Dedifferentiated amniotic fluid mesenchymal stem cell (primary cell): ENCODE measurements around the gene WFDC1.

Source experiments
- DNase-seq: peaks from one replicate; pipeline ENCODE4 v3.0.0-alpha.2; 2016; ENCODE audit errors: extremely low spot score

The WFDC1 gene

DNA sequence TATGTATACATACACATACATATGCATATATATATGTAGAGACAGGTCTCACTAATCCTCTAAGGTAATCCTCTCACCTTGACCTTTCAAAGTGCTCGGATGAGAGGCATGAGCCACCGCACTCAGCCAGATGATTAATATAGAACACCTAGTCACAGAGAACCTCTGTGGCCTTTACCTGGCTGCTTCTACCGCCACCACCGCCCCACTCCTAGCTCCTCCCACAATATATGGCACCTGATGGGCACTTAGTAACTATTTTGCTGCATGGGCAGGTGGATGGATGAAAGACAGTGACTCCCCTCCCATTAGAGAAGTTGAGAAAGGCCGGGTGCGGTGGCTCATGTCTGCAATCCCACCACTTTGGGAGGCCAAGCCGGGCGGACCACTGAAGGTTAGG lies 57.0 kb downstream of the WFDC1 start:
- DNase-seq: no peak

DNA sequence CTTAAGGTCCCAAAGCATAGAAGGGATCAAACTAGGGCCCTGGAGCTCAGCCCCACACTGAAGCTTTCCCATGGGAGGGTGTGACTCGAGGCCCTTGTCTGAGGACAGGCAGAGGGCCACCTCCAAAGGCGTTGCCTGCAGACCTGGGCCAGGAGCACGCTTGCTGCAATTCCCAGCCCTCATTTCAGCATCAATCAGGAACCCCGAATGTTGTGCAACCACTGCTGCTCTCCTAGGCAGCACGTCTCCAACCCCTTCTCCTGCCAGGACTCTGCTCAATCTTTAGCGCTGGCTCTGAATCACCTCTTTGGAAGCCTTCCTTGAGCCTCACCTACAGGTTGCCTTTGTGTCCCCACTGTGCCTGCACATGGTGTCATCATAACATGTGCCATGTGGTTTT lies 59.6 kb downstream of the WFDC1 start:
- no peak for DNase-seq

DNA sequence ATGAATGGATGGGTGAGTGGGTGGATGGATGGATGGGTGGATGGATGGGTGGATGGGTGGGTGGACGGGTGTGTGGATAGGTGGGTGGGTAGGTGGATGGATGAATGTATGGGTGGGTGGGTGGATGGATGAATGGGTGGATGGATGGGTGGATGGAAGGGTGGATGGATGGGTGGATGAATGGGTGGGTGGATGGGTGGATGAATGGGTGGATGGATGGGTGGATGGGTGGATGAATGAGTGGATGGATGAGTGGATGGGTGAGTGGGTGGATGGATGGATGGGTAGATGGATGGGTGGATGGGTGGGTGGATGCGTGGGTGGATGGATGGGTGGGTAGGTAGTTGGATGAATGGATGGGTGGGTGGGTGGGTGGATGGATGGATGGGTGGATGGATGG lies 60.5 kb downstream of the WFDC1 start:
- no peak for DNase-seq

DNA sequence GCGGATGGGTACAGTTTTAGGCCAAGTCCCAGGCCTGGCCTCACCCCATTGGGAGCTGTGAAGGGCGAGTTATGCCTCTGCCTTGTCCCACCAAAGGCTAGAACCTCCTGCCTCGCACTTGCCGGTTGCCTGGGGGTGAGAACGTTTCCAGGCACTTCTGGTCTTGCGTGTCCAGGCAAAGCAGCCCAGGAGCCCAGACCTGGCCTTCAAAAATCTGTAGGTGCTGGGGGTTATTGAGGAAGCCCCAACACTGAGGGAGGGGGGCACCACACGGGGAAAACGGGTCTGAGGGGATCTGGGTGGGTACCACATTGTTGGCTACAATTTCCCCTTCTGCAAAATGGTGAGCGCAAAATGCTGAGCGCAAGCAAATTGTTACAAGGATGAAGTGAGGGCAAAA lies 61.5 kb downstream of the WFDC1 start:
- DNase-seq: no peak

DNA sequence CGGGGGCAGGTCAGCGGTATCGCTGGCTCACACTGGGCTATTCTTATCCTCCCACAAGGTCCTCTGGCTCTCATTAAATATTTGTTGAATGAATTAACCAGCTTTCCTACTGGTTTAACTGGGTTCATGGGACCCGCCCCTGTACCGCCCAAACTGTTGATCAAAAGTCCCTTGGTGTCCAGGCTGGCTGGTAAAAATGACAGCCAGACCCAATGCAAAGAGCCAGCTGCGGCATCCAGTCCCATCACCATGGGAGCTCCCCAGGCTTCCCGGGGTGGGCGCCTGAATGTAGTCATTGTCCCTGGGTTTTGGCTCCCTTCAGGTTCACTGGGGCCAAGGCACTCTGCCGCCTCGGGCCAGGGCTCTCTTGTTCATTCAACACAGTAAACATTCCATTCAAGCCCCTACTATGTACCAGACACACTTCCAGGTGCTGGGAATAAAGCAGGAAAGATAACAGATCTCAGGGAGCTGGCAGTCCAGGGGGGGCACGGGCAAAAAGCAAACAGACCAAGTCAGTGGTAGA lies 62.0 kb downstream of the WFDC1 start:
- DNase-seq: no peak

DNA sequence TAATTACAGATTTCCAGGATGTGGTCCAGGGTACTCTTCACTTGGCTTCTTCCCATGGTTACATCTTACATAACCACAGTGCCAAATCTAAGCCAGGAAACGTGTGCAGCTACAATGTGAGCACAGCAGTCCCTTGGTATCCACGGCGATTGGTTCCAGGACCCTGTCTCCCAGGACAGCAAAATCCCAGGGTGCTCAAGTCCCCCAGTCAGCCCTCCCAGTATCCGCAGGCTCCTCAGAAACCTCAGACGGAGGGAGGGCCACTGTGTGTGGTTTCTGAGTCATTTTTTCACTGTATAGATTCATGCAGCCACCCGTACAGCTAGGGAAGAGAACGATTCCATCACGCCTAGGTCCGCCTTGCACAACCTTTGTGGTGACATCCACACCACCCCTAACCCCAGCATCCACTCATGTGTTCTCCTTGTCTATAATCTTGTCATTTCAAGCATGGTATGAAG lies 62.5 kb downstream of the WFDC1 start:
- no peak for DNase-seq

DNA sequence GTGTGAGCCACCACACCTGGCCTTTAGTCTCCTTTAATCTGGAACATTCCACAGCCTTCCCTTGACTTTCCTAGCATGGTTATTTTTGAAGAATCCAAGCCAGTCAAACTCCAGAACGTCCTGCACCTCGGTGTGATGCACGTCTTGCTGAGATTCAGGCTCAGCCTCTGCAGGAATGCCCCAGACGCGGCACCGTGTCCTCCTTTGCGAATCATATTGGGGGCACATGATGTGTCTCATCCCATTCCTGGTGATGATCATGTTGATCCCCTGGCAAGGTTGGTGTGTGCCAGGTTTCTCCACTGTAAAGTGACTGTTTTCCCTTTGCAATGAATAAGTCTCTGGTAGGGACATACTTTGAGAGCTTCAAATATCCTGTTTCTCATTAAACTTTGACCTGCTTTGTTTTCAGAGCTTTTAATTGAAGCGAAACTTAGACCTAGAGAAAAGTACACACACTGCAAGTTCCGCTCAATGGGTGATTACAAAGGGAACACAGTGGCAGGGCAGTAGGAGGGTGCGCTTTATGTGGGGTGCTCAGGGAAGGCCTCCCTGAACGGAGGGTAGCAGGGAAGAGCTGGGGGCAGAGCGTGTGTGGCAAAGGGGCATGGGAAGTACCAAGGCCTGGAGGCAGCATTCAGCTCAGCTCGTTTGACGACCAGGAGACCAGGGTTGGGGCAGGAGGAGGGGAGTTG lies 64.1 kb downstream of the WFDC1 start:
- DNase-seq: no peak

DNA sequence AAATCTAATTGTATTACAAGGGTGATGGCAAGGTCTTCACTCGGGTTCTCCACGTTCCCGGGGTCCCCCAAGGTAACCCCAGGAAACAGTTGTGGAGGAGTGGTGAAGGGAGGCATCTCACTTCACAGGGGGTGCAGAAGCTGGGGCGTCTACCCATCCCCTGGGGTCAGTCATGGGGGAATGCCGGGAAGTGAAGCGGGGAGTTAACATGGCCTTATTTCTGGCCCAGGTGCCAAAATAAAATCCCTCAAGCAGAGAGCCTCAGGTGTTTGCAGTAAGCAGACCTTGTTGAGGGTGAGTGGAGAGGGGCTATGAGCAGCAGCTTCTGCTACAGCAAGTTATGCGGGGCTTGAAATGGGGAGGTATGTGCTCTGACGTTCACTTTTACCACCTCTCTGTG lies 64.6 kb downstream of the WFDC1 start:
- no peak for DNase-seq

DNA sequence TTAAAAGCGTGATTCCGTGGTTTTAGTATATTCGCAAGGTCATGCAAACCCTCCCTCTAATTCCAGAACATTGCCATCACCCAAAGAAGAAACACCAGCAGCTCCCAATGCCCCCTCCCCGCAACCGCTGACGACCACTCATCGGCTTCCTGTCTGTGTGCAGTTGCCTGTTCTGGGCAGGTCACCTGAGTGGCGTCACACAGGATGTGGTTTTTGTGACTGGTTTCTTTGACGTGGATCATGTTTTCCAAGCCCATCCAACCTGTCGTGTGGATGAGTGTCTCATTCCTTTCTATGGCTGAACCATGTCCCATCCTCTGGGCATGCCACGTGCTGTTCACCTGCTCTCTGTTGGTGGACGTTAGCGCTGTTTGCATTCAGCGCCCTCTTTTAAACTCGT lies 65.5 kb downstream of the WFDC1 start:
- DNase-seq: no peak

DNA sequence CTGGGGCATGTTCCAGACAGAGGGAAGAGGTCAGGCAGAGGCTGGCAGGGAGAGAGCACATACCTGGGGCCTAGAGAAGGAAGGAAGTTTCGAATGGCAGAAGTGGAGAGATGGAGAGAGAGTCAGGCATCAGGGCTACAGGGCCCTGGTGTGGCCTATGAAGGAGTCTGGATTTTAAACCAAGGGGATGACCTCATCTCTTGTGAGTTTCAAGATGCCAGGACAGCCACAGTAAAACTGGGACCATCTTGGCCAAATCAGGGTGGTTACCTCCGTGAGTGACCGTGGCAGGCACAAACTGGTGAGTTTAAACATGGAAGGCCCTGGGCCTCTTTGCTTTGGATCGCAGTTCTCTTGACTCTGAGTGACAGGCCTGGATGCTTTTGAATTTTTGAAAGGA lies 66.1 kb downstream of the WFDC1 start:
- no peak for DNase-seq

DNA sequence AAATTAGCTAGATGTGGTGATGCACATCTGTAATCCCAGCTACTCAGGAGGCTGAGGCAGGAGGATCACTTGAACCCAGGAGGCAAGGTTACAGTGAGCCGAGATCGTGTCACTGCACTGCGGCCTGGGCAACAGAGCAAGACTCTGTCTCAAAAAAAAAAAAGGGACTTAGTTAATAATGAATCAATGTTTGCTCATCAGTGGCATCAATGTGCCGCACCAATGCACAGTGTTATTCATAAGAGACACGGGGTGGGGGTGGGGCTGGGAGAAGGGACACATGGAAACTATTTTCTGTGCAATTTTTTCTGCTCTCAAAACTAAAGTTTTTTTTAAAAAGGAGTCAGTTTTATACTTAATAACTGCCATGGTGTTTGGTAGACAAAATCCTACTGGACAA lies 66.9 kb downstream of the WFDC1 start:
- no peak for DNase-seq

DNA sequence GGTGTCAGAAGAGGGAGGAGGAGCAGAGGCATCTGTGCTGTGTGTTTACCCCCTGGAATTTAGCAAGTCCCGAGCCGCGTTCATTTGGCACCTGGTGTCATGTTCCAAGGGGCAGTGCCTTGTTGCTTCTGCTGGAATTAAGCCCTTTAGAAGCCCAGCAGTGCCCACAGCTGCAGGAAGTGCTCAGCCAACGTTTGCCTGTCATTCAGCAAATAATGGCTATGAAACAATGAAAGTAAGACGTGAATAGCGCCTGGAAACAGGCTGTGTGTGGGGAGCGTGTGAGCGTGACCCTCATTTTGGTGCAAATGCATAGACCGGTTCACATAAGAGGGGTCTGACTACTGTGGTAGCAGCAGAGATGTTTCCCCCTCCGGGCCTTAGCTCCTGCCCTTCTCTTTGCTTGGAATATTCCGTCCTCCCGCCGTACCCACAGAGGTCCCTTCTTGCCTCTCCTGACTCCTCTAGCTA lies 67.8 kb downstream of the WFDC1 start:
- no peak for DNase-seq

DNA sequence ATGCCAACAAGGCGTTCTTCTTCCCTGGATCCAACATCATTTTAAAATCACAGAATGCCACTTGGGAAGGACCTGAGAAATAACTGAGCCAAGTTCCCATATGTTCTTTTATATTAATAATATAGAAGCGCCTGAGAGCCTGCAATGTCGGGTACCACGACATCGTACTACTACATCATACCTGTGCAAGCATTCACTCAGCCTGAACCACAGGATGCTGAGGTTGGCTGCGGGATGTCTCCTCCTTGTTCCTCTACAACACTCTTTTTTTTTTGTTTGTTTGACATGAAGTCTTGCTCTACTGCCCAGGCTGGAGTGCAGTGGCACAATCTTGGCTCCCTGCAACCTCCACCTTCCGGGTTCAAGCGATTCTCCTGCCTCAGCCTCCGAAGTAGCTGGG lies 71.5 kb downstream of the WFDC1 start:
- no peak for DNase-seq

DNA sequence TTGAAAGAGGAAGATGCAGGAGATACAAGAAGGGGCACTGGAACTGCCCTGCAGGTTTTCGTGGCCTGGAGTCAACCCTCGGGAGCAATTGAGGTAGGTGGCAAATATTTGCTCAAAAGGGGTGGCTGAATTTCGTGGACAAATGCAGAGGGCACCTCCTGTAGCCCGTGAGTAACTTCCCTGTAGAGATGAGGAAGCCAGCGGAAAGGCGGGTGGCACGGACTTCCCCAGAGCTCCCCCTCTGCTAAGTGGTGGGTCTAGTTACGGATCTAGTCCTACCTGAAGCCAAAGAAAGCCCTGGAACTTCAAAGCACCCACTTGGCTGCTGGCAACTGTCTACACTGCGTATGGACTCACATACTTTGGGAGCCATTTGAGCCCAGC lies 72.6 kb downstream of the WFDC1 start:
- no peak for DNase-seq

DNA sequence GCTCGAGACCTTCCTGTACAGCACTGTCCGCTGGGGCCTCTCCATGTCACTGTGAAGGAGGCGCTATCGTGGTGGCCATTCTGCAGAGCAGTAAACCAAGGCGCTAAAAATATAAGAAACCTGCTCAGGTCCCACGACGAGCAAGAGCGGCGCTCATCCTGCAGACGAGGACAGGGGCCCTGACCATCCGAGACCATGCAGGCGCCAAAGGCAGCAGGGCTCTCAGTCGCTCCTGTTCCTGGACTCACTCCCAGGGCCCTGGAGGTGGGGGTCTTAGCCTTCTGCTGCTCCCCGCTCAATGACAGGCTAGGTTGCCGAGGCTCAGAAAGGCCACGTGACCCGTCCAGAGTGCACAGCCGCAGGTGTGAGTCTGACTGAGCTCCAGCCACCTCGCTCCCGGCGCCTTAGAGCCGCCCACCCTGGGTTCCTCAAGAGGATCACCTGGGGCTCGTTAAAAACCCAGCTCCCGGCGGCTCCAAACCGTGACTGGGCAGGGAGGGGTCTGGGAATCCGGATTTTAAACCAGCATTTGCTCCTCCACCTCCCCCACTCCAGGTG lies 73.2 kb downstream of the WFDC1 start:
- DNase-seq: no peak

DNA sequence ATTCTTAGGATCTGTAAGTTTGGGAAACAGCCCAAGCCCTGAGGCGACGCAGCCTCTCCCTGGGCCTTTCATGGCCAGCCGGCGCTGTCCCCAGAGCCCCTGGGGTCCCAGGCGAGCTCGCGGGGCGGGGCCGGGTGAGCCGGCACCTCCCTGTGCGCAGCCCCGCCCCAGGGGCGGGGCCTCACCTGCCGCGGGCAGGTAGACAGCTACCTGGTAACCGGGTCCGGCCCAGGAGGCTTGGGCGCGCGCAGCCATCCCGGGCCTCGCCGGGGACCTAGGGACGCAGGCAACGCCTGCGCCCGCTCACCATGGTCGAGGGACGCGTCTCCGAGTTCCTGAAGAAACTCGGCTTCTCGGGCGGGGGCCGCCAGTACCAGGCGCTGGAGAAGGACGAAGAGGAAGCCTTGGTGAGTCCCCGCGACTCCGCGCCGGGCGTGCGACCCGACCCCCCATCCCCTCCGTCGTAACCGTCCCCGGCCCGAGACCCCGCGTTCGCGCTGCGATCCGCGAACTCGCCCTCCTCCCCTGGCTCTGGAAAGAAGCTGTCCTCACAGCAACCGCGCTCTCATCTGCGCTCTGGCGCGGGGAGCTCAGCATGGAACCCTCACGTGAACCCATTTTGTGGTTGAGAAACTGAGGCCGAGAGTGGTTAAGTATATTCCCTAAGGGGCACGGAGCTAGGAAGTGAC lies 73.8 kb downstream of the WFDC1 start, which contains the start of gene ATP2C2:
TSS of gene ATP2C2 (plus strand) at position 231 of the 689 bp plus-strand sequence. CDS start at position 309, 78 bp downstream.
- no peak for DNase-seq

DNA sequence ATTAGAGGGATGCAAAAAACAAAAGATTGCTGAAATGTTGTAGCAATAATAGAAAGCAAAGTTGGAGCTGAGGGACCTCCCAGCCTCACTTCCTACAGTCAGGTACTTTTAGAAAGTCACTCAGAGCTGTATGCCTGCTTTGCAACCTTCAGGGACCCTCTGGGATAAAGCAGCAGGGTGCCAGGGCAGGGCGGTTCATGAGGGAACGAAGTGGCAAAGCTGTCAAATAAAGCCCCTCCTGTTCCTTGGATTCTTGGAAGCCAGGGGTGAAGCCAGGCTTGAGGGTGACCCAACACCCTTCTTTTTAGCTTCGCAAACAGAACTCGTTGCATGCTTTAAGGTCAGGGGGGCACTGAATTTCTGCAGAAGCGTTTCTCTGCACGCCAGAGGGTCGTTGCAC lies 74.4 kb downstream of the WFDC1 start:
- DNase-seq: no peak

DNA sequence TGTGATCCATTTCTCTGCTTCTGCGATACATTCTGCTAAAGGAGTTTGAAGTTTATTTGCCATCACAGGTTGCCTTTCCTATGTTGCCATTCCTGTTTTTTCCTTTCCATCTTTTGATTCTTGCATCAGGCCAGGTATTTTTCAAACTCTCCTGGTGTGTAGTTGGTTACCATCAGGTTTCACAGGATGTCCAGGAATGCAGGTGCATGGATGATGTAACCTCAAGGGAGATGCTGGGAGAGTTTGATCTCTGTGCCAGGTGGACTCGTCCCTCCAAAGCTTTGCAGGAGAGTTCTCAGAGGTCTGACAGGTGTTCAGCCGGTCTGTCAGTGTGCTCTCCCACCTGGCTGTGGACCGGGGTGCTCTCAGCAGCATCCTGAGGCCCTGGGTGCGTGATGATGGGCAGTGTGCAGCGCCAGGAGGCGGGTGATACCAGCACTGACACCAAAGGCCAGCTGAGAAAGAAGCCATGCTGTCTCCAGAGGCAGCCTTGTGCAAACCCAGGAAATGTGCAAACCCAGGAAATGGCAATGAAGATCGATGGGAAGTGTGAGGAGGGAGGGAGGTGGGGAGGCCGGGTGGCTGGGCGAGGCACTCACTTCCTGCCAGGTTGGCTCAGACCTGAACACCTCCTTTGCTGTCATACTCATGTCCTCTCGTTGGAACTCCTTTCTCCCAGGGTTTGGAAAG lies 75.4 kb downstream of the WFDC1 start:
- DNase-seq: no peak

DNA sequence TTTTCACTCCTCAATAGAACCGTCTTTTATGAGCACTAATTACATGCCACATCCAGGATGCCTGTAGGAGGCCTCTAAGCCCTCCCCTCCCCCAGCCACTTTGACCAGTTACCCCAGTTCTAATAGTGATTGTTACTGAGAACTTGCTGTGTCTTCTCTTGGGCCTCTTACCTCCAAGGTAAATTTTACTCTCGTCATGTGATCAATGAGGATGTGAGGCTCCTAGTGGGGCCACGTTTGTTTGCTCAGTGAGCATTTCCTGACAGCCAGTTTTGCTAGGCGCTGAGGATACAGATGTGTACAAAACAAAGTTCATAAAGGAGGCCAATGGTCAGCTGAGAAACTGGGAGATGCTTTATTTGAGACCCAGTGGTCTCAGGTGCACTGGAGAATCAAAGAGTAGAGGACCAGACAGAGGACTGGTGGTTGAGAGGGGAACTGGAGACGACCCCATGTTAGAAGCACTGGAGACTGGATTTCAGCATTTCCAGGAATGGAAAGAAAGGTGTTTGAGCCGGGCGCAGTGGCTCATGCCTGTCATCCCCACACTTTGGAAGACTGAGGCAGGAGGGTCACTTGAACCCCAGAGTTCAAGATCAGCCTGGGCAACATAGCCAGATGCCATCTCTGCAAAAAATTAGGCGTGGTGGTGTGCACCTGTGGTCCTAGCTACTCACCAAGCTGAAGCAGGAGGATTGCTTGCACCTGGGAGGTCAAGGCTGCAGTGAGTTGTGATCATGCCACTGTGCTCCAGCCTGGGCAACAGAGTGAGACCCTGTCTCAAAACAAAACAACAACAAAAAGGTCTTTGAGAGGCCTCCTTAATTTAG lies 76.3 kb downstream of the WFDC1 start:
- DNase-seq: no peak

DNA sequence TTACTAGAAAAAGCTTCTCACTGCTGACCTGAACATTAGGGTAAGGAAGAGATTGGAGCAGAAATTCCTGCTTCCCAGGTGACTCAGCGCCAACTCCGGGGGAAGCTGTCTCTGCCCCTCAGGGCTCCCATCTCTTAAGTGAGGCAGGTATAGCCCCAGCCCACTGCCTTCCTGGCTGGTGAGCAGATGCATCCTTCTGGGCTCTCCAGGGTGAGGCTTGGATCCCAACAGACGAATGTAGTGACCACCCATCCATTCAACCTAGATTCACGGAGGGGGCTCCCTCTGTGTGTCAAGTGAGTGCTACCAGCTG lies 76.8 kb downstream of the WFDC1 start:
- no peak for DNase-seq

DNA sequence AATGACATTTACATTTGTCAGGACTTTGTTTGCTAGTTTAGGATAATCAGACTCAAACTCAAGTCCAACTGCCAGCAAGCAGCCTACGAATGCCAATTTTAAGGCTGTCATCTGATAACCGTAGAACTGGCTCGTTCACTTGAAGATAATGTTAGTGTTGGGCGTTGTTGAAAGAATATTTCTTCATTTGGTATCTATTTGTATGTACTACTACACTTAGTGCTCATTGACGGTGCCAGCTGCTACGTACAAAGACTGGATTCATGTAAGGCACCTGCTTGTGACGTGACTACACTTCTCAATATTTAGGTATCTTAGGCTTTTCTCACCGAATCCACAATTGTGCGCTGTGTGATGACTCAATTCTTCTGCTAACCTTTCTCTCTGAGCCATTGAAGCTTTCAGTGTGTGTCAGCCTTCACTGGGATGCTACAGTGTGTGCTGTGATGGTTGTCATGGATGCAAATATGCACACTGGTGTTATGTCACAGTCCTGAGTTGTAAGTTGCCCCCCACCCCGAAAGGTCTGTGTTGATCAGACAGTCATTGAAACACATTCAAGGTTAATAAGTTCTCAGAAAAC lies 79.3 kb downstream of the WFDC1 start:
- DNase-seq: no peak
